ENCODE data around the gene INHBC. TPM values are rescaled to one million over a fixed set of nuclear protein-coding genes. Genes with fewer than 3 reads are reported as not detected.
"Not testable (repeated sequence)": the region's sequence is repeated elsewhere in the genome, so short reads cannot be mapped to it uniquely, and the experiment has no call there.

Gene INHBC
- total and polyA plus RNA-seq, 4 donors = not detected

DNA sequence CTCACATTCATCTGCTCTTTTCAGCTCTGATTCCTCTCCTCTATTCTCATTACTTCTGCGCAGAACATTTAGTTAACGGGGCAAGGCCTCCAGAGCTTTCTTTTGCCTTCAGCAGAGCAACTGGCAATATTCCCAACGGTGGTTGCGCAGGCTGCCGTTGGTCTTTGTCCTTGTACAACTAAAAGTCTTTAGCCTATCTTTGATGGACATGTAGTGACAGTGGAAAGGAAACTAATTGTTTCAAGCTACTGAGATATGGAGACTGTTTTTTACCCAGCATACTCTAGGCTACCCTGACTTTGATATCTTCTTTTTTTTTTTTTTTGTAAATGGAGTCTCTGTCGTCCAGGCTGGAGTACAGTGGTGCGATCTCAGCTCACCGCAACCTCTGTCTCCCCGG is 16.3 kb upstream of the INHBC start:
- intact Hi-C loops (cut with DNase I) = no loop called here
- Histone ChIP-seq H3K4me3 (ENCODE audit: low read length in 2 of 2) (no peak overlapping the region), H3K4me1 (ENCODE audit: control insufficient read depth in 1 of 2, insufficient read depth in 2 of 2, low read length in 2 of 2) (peaks cover 0 to 3% of the 10 kb centered on the region in 2 donors), H3K27ac (ENCODE audit: low read depth in 1 of 2, low read length in 2 of 2) (peak overlapping the region in 1 of 2 donors; percentile 3), H3K27me3 (ENCODE audit: control insufficient read depth in 1 of 2, insufficient read depth in 2 of 2, low read length in 1 of 2) (no peaks in the 10 kb centered on the region), H3K36me3 (ENCODE audit: control insufficient read depth in 1 of 2, insufficient read depth in 2 of 2, low read length in 1 of 2) (no peaks in the 10 kb centered on the region), H3K9me3 (ENCODE audit: control insufficient read depth, low read length) (no peaks in the 10 kb centered on the region)
- 82 to 83% methylated on average over 9 of the region's 9 CpGs for WGBS, 2 donors
- ATAC-seq (ENCODE audit: low FRiP score) (no peak), DNase-seq (no peak)

DNA sequence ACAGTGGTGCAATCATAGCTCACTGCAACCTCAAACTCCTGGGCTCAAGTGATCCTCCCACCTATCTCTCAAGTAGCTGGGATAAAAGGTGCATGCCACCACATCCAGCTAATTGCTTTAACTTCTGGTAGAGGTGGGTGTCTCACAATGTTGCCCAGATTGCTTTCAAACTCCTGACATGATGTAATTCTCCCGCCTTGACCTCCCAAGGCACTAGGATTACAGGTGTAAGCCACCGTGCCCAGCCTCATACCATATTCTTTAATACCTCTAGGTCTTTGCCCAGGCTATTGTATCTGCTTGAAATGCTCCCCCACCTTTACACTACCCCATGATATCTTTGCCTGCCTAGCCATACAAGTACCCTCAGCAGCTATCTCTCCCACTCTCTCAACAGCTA is 15.1 kb upstream of the INHBC start:
- intact Hi-C loops (cut with DNase I) = no loop called here
- Histone ChIP-seq H3K27ac (ENCODE audit: low read depth in 1 of 2, low read length in 2 of 2) (no peak overlapping the region), H3K4me1 (ENCODE audit: control insufficient read depth in 1 of 2, insufficient read depth in 2 of 2, low read length in 2 of 2) (peaks cover 0 to 3% of the 10 kb centered on the region in 2 donors), H3K4me3 (ENCODE audit: low read length in 2 of 2) (no peak overlapping the region), H3K27me3 (ENCODE audit: control insufficient read depth in 1 of 2, insufficient read depth in 2 of 2, low read length in 1 of 2) (no peaks in the 10 kb centered on the region), H3K36me3 (ENCODE audit: control insufficient read depth in 1 of 2, insufficient read depth in 2 of 2, low read length in 1 of 2) (no peaks in the 10 kb centered on the region), H3K9me3 (ENCODE audit: control insufficient read depth, low read length) (no peaks in the 10 kb centered on the region)
- ATAC-seq (ENCODE audit: low FRiP score) (no peak), DNase-seq (no peak)
- 94 to 96% methylated on average over 2 of the region's 2 CpGs for WGBS, 2 donors

DNA sequence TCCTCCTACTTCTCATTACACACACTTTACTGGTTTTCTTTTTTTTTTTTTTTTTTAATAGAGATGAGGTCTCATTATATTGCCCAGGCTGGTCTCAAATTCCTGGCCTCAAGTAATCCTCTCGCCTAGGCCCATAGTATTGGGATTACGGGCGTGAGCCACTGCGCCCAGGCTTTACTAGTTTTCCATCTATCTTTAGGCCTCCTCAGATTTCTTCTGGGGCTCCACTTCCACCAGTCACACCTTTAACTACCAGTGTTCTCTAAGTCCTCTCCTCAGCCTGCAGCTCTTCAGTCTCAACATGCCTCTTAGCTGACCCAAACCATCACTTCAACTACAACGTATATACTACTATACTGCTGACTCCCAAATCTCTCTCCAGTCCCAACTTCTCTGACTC is 14.1 kb upstream of the INHBC start:
- 95 to 96% methylated on average over 5 of the region's 5 CpGs for WGBS, 2 donors
- DNase-seq = no peak
- intact Hi-C loops (cut with DNase I) = no loop called here
- H3K36me3 ChIP-seq (ENCODE audit: control insufficient read depth in 1 of 2, insufficient read depth in 2 of 2, low read length in 1 of 2) = no peaks in the 10 kb centered on the region
- no peaks in the 10 kb centered on the region for H3K27me3 ChIP-seq (ENCODE audit: control insufficient read depth in 1 of 2, insufficient read depth in 2 of 2, low read length in 1 of 2)
- no peak overlapping the region for H3K4me3 ChIP-seq (ENCODE audit: low read length in 2 of 2)
- no peaks in the 10 kb centered on the region for H3K4me1 ChIP-seq (ENCODE audit: control insufficient read depth in 1 of 2, insufficient read depth in 2 of 2, low read length in 2 of 2)
- no peaks in the 10 kb centered on the region for H3K9me3 ChIP-seq (ENCODE audit: control insufficient read depth, low read length)
- no peak for ATAC-seq (ENCODE audit: low FRiP score)
- no peak overlapping the region for H3K27ac ChIP-seq (ENCODE audit: low read depth in 1 of 2, low read length in 2 of 2)

DNA sequence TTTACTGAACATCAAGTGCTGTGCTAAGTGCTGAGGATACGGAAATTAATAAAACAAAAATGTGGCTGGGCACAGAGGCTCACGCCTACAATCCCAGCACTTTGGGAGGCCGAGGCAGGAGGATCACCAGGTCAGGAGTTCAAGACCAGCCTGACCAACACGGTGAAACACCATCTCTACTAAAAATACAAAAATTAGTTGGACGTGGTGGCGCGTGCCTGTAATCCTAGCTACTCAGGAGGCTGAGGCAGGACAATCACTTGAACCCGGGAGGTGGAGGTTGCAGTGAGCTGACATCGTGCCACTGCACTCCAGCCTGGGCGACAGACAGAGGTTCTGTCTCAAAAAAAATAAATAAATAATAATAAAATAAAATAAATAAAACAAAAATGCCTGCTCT is 7.6 kb upstream of the INHBC start:
- H3K27ac ChIP-seq (ENCODE audit: low read depth in 1 of 2, low read length in 2 of 2); ATAC-seq (ENCODE audit: low FRiP score); intact Hi-C loops (cut with DNase I); DNase-seq; H3K9me3 ChIP-seq (ENCODE audit: control insufficient read depth, low read length); H3K4me1 ChIP-seq (ENCODE audit: control insufficient read depth in 1 of 2, insufficient read depth in 2 of 2, low read length in 2 of 2); H3K4me3 ChIP-seq (ENCODE audit: low read length in 2 of 2); H3K36me3 ChIP-seq (ENCODE audit: control insufficient read depth in 1 of 2, insufficient read depth in 2 of 2, low read length in 1 of 2); H3K27me3 ChIP-seq (ENCODE audit: control insufficient read depth in 1 of 2, insufficient read depth in 2 of 2, low read length in 1 of 2): not testable (repeated sequence)
- 96% methylated on average over 10 of the region's 10 CpGs for whole genome bisulfite sequencing, 2 donors

DNA sequence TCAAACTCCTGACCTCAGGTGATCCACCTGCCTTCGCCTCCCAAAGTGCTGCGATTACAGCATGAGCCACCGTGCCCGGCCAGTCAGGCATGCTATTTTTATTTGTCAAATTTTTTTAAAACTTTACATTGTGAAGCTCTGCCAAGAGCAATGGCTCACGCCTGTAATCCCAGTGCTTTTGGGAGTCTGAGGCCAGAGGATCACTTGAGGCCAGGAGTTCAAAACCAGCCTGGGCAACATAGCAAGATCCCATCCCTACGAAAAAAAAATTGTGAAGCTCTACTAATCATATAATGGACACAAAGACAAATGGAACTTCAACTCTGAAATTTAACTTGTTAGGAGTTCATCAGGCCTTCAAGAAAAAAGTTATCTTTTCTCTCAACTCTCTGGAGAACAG is 5.6 kb upstream of the INHBC start:
- H3K36me3 ChIP-seq (ENCODE audit: control insufficient read depth in 1 of 2, insufficient read depth in 2 of 2, low read length in 1 of 2) = no peaks in the 10 kb centered on the region
- H3K4me1 ChIP-seq (ENCODE audit: control insufficient read depth in 1 of 2, insufficient read depth in 2 of 2, low read length in 2 of 2) = no peaks in the 10 kb centered on the region
- DNase-seq (no peak), ATAC-seq (ENCODE audit: low FRiP score) (no peak)
- no peak overlapping the region for H3K4me3 ChIP-seq (ENCODE audit: low read length in 2 of 2)
- intact Hi-C loops (cut with DNase I) = no loop called here
- no peaks in the 10 kb centered on the region for H3K27me3 ChIP-seq (ENCODE audit: control insufficient read depth in 1 of 2, insufficient read depth in 2 of 2, low read length in 1 of 2)
- H3K27ac ChIP-seq (ENCODE audit: low read depth in 1 of 2, low read length in 2 of 2) = no peak overlapping the region
- no peaks in the 10 kb centered on the region for H3K9me3 ChIP-seq (ENCODE audit: control insufficient read depth, low read length)
- 41 to 55% methylated on average over 6 of the region's 6 CpGs for WGBS, 2 donors

DNA sequence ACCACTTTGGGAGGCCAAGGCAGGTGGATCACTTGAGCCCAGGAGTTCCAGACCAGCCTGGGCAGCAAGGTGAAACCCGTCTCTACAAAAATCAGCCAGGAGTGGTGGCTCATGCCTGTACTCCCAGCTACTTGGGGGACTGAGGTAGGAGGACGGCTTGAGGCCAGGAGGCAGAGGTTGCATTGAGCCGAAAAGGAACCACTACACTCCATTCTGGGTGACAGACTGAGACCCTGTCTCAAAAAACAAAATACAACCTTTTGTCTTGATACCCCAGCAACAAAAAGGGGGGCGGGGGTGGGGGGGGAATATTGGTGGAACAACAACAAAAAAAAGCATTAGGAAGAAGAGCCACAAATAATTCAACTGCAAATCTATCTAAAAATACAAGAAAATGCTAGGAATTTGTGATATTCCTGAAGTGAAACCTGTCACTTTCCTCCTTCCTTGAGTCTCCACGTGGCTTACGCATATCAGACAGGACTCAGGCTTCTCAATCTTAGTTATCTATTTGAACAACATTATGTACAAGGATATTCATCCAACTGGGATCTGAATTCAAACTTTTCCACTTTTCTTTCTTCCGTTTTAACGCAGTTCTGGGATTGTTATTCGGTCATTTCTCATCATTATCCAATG is 5.0 kb upstream of the INHBC start:
- ATAC-seq (ENCODE audit: low FRiP score) = no peak
- H3K4me3 ChIP-seq (ENCODE audit: low read length in 2 of 2) = peak overlapping the region; percentile 71 to 99
- peak overlapping the region in 1 of 2 donors; percentile 98 for H3K27ac ChIP-seq (ENCODE audit: low read depth in 1 of 2, low read length in 2 of 2)
- no peaks in the 10 kb centered on the region for H3K9me3 ChIP-seq (ENCODE audit: control insufficient read depth, low read length)
- H3K36me3 ChIP-seq (ENCODE audit: control insufficient read depth in 1 of 2, insufficient read depth in 2 of 2, low read length in 1 of 2) = no peaks in the 10 kb centered on the region
- intact Hi-C loops (cut with DNase I) = no loop called here
- no peak for DNase-seq
- 16 to 23% methylated on average over 9 of the region's 9 CpGs for WGBS, 2 donors
- no peaks in the 10 kb centered on the region for H3K4me1 ChIP-seq (ENCODE audit: control insufficient read depth in 1 of 2, insufficient read depth in 2 of 2, low read length in 2 of 2)
- no peaks in the 10 kb centered on the region for H3K27me3 ChIP-seq (ENCODE audit: control insufficient read depth in 1 of 2, insufficient read depth in 2 of 2, low read length in 1 of 2)

DNA sequence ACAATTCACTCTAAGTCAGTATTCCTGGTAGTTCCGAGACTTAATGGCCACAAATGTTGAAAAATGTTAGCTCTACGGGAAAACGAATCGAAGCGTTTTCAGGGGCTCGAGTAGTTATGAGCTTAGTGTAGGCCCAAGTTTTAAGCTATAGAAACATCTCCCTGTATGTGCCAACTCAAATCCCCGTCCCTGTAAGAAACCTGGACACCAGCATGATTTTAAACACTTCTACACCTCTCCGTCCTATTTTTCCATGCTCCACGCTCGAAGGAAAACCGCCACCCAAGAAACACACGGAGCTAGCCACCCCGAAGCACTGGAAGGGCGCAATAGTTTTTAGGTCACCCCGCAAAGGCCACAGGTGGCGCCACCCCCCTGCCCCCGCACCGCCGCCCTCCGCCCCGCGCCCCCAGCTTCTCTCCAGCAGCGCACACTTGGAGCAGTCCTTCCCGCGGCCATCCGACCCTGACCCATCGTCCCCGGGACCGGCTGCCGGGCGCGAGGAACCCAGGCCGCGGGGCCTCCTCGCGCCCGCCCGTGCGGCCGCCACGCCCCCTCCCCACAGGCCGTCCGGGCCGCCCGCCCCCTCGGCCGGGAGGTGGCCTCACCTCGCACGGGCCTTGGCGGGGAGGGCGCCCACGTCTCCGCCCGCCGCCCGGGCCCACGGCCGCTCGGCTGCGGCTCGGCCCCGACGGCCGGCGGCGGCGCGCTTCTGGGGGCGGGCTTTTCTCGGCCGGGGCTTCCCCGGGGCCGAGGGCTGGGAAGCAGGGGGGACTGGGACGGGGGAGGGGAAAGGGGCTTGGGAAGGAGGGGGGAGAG is 4.3 kb upstream of the INHBC start:
- no peaks in the 10 kb centered on the region for H3K36me3 ChIP-seq (ENCODE audit: control insufficient read depth in 1 of 2, insufficient read depth in 2 of 2, low read length in 1 of 2)
- H3K27ac ChIP-seq (ENCODE audit: low read depth in 1 of 2, low read length in 2 of 2) = peak overlapping the region; percentile 80 to 98
- peak; percentile 86 for ATAC-seq (ENCODE audit: low FRiP score)
- intact Hi-C loops (cut with DNase I) = no loop called here
- 1% methylated on average over 45 to 74 of the region's 74 CpGs for WGBS, 2 donors
- no peaks in the 10 kb centered on the region for H3K27me3 ChIP-seq (ENCODE audit: control insufficient read depth in 1 of 2, insufficient read depth in 2 of 2, low read length in 1 of 2)
- no peaks in the 10 kb centered on the region for H3K4me1 ChIP-seq (ENCODE audit: control insufficient read depth in 1 of 2, insufficient read depth in 2 of 2, low read length in 2 of 2)
- peak; percentile 62 to 88 for DNase-seq
- peak overlapping the region; percentile 71 to 99 for H3K4me3 ChIP-seq (ENCODE audit: low read length in 2 of 2)
- no peaks in the 10 kb centered on the region for H3K9me3 ChIP-seq (ENCODE audit: control insufficient read depth, low read length)

DNA sequence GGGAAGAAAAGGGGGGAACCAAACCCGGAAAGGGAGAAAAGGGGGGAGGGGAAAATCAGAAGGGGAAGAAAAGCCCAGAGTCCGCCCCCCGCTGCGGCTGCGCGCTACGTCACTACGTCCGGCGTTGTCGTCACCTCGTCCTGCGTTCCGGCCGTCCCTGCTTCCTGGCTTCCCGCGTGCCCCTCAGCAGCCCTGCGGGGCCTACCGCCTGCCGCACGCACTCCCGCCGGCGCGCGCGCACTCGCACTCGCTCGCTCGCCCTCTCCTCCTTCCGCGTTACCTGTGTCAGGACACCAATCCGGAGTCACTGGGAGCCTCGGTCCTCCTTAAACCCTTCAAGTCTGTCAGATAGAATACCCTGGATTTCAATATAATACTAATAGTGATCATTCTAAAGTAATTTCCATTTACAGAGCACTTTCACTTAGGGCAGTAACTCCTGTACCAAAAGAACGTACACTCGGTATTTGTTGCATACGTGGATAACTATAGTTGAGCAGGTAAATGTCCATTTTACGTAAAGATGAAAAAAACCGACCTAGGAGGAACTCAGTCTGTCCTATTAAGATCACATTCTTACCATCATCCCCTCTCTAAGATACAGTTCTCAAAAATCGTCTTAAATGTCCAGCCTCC is 3.5 kb upstream of the INHBC start, which contains the start of gene R3HDM2:
TSS of gene R3HDM2 (minus strand) at position 113 of the 636 bp plus-strand sequence. CDS start 120,615 bp downstream, outside the sequence.
- Histone ChIP-seq H3K4me1 (ENCODE audit: control insufficient read depth in 1 of 2, insufficient read depth in 2 of 2, low read length in 2 of 2) (no peaks in the 10 kb centered on the region), H3K27me3 (ENCODE audit: control insufficient read depth in 1 of 2, insufficient read depth in 2 of 2, low read length in 1 of 2) (no peaks in the 10 kb centered on the region), H3K9me3 (ENCODE audit: control insufficient read depth, low read length) (no peaks in the 10 kb centered on the region), H3K27ac (ENCODE audit: low read depth in 1 of 2, low read length in 2 of 2) (peak within 1 kb of the TSS; percentile 95 to 98), H3K4me3 (ENCODE audit: low read length in 2 of 2) (peak within 1 kb of the TSS; percentile 71 to 99), H3K36me3 (ENCODE audit: control insufficient read depth in 1 of 2, insufficient read depth in 2 of 2, low read length in 1 of 2) (no peaks in the 10 kb centered on the region)
- DNase-seq (peak; percentile 98 to 99), ATAC-seq (ENCODE audit: low FRiP score) (peak; percentile 97)
- intact Hi-C loops (cut with DNase I) = no loop called here
- WGBS, 2 donors = 1 to 2% methylated on average over 28 to 41 of the region's 41 CpGs
